AG09319 (cell line): ENCODE results near the gene CDC42BPB.

ENCODE experiments used
- DNase-seq: peaks from one replicate; pipeline ENCODE4 v3.0.0-alpha.2; 2010; ENCODE audit warnings: low read depth; ENCODE audit errors: extremely low read depth
- CTCF ChIP-seq: IDR thresholded peaks from 2 replicates; pipeline ENCODE4 v1.5.1; 2011; ENCODE audit warnings: low read depth, mild to moderate bottlenecking, inconsistent platforms, low read length, moderate library complexity

The CDC42BPB gene

GRCh38 chr14:103091041-103091882, 33.9 kb upstream of the CDC42BPB start:
- peak; percentile 40 for TF ChIP-seq CTCF
- DNase-seq: no peak

GRCh38 chr14:103090481-103091020, 33.2 kb upstream of the CDC42BPB start:
- no peak for DNase-seq
- no peak for TF ChIP-seq CTCF

- TF ChIP-seq CTCF: no peak
- DNase-seq: no peak
Observed at GRCh38 chr14:103089386-103090335, 32.3 kb upstream of the CDC42BPB start.

- TF ChIP-seq CTCF: no peak
- DNase-seq: no peak
Observed at GRCh38 chr14:103088921-103089320, 31.6 kb upstream of the CDC42BPB start.

GRCh38 chr14:103087343-103087835, 30.0 kb upstream of the CDC42BPB start:
- no peak for DNase-seq
- no peak for TF ChIP-seq CTCF

GRCh38 chr14:103086771-103087342, 29.5 kb upstream of the CDC42BPB start:
- no peak for TF ChIP-seq CTCF
- DNase-seq: no peak
